ENCODE measurements around the gene ABCC4. TPM values are rescaled to one million over a fixed set of nuclear protein-coding genes. Genes with fewer than 3 reads are reported as not detected.

ABCC4 gene
- total and polyA plus RNA-seq, 2 donors (not counting 1 experiment from before 2014, with no cell fraction given): 35.2 to 98.8 TPM

DNA sequence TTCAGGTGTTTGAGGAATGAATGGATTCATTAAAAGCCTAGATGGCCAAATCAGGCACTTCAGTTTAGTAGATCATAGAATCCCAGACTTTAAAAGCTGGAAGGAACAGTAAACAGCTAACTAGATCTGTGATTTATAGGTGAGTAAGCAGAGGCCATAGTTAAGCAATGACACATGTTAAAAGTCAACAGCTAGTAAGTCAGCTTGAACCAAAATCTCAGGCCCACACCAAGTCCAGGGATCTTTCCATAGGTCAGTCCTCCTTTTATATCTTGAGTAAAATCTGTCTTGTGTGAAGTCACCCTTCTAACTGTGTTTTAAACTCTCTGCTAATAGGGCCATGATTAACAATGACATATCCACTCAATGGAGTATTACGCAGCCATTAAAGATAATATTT, 313.4 kb downstream of the ABCC4 start:
- no peaks in the 10 kb centered on the region for H3K27me3 ChIP-seq (ENCODE audit: control insufficient read depth, insufficient read depth, low read length)
- no peak overlapping the region for H3K27ac ChIP-seq (ENCODE audit: insufficient read depth, low read length)
- no peaks in the 10 kb centered on the region for H3K36me3 ChIP-seq (ENCODE audit: control insufficient read depth, insufficient read depth, low read length)
- no peaks in the 10 kb centered on the region for H3K4me1 ChIP-seq (ENCODE audit: control insufficient read depth, extremely low read depth, insufficient read depth, low read length)
- H3K4me2 ChIP-seq (ENCODE audit: extremely low read depth, insufficient read depth, low read length): no peak overlapping the region
- DNase-seq (ENCODE audit: low read depth in 2 of 2): no peak
- TF ChIP-seq EZH2 (IDR thresholded peaks at IDR 0.05; ENCODE audit: low read length, missing control alignments) (no peak), CTCF (conservative IDR thresholded peaks at IDR 0.05 in 1 of 2, IDR thresholded peaks at IDR 0.05 in 1 of 2; ENCODE audit: low read depth in 1 of 2, low read length in 2 of 2) (no peak)
- H3K9me3 ChIP-seq (ENCODE audit: control insufficient read depth, insufficient read depth, low read depth, low read length): no peaks in the 10 kb centered on the region
- no peak overlapping the region for H3K9ac ChIP-seq (ENCODE audit: insufficient read depth, low read length)
- H3K79me2 ChIP-seq (ENCODE audit: control insufficient read depth, insufficient read depth, low read length): no peaks in the 10 kb centered on the region
- no peak overlapping the region for H2AFZ ChIP-seq (ENCODE audit: low read length)
- H4K20me1 ChIP-seq (ENCODE audit: control insufficient read depth, extremely low read depth, insufficient read depth, low read length): no peaks in the 10 kb centered on the region
- H3K4me3 ChIP-seq (replicated peaks in 1 of 4; ENCODE audit: control extremely low read depth in 1 of 4, insufficient read depth in 1 of 4, low read depth in 3 of 4, low read length in 4 of 4): no peak overlapping the region

DNA sequence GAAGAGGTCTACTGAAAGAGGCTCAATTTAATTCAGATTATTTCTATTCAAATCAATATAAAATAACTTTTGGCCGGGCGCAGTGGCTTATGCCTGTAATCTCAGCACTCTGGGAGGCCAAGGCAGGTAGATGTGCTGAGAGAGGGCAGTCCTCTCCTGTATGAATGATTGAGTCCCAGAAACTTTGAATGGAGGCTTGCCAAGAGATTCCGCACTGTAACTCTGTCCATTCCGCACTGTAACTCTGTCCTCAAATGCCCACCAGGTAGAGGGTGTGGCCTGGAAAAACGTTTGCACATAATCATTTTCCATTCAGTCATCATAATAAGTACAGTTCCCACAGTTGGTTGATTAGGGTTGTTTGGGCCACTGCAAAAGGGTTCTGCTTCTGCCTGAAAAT, 314.2 kb downstream of the ABCC4 start:
- Histone ChIP-seq H4K20me1 (ENCODE audit: control insufficient read depth, extremely low read depth, insufficient read depth, low read length) (no peaks in the 10 kb centered on the region), H2AFZ (ENCODE audit: low read length) (no peak overlapping the region), H3K4me1 (ENCODE audit: control insufficient read depth, extremely low read depth, insufficient read depth, low read length) (no peaks in the 10 kb centered on the region), H3K36me3 (ENCODE audit: control insufficient read depth, insufficient read depth, low read length) (no peaks in the 10 kb centered on the region), H3K27me3 (ENCODE audit: control insufficient read depth, insufficient read depth, low read length) (no peaks in the 10 kb centered on the region), H3K27ac (ENCODE audit: insufficient read depth, low read length) (no peak overlapping the region), H3K9ac (ENCODE audit: insufficient read depth, low read length) (no peak overlapping the region), H3K4me3 (replicated peaks in 1 of 4; ENCODE audit: control extremely low read depth in 1 of 4, insufficient read depth in 1 of 4, low read depth in 3 of 4, low read length in 4 of 4) (no peak overlapping the region), H3K79me2 (ENCODE audit: control insufficient read depth, insufficient read depth, low read length) (no peaks in the 10 kb centered on the region), H3K4me2 (ENCODE audit: extremely low read depth, insufficient read depth, low read length) (no peak overlapping the region), H3K9me3 (ENCODE audit: control insufficient read depth, insufficient read depth, low read depth, low read length) (no peaks in the 10 kb centered on the region)
- TF ChIP-seq EZH2 (IDR thresholded peaks at IDR 0.05; ENCODE audit: low read length, missing control alignments): no peak
- TF ChIP-seq CTCF (conservative IDR thresholded peaks at IDR 0.05 in 1 of 2, IDR thresholded peaks at IDR 0.05 in 1 of 2; ENCODE audit: low read depth in 1 of 2, low read length in 2 of 2): no peak
- no peak for DNase-seq (ENCODE audit: low read depth in 2 of 2)

GRCh38 chr13:94984958-94985357, 316.3 kb downstream of the ABCC4 start:
- Histone ChIP-seq H3K36me3 (ENCODE audit: control insufficient read depth, insufficient read depth, low read length) (no peaks in the 10 kb centered on the region), H3K4me1 (ENCODE audit: control insufficient read depth, extremely low read depth, insufficient read depth, low read length) (no peaks in the 10 kb centered on the region), H3K79me2 (ENCODE audit: control insufficient read depth, insufficient read depth, low read length) (no peaks in the 10 kb centered on the region), H3K4me3 (replicated peaks in 1 of 4; ENCODE audit: control extremely low read depth in 1 of 4, insufficient read depth in 1 of 4, low read depth in 3 of 4, low read length in 4 of 4) (no peak overlapping the region), H3K9ac (ENCODE audit: insufficient read depth, low read length) (no peak overlapping the region), H3K27me3 (ENCODE audit: control insufficient read depth, insufficient read depth, low read length) (no peaks in the 10 kb centered on the region), H4K20me1 (ENCODE audit: control insufficient read depth, extremely low read depth, insufficient read depth, low read length) (no peaks in the 10 kb centered on the region), H3K27ac (ENCODE audit: insufficient read depth, low read length) (no peak overlapping the region), H3K4me2 (ENCODE audit: extremely low read depth, insufficient read depth, low read length) (no peak overlapping the region), H2AFZ (ENCODE audit: low read length) (no peak overlapping the region), H3K9me3 (ENCODE audit: control insufficient read depth, insufficient read depth, low read depth, low read length) (no peaks in the 10 kb centered on the region)
- TF ChIP-seq CTCF (conservative IDR thresholded peaks at IDR 0.05 in 1 of 2, IDR thresholded peaks at IDR 0.05 in 1 of 2; ENCODE audit: low read depth in 1 of 2, low read length in 2 of 2) (no peak), EZH2 (IDR thresholded peaks at IDR 0.05; ENCODE audit: low read length, missing control alignments) (no peak)
- DNase-seq (ENCODE audit: low read depth in 2 of 2): no peak
